Activated T-cell treated with anti-CD3 and anti-CD28 coated beads for 24 hours (primary cell): ENCODE data around the gene PLTP.
"Not testable (repeated sequence)": the region's sequence is repeated elsewhere in the genome, so short reads cannot be mapped to it uniquely, and the experiment has no call there.

ENCODE experiments used
- DNase-seq: peaks from one replicate; pipeline ENCODE4 v3.0.0-alpha.2; 2020; ENCODE audit warnings: low read depth

PLTP gene

GRCh38 chr20:45911486-45912343 is at the start of gene PLTP:
PLTP (minus strand) TSS chr20:45912155; CDS start chr20:45911452, 703 bp downstream.
- no peak for DNase-seq

- no peak for DNase-seq
Measured at GRCh38 chr20:45959956-45960630, 48.1 kb upstream of the PLTP start.

- DNase-seq, result no peak
Measured at GRCh38 chr20:45959126-45959525, 47.2 kb upstream of the PLTP start.

DNA sequence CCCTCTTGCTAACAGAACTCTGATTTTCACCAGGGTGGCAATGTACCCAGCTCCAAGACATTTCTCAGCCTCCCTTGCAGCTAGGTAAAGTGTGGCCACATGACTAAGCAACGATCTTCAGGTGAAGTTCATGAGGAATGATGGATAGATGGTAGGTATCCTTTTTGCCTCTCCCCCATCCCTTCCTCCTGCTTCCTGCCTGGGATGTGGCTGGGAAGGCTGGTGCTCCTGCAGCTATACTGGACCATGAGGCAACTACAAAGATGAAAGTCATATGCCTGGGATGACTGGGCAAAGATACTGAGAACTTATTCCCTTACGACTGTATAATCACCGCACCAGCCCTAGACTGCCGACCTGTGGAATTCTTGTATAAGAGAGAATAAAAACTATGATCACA is 46.6 kb upstream of the PLTP start:
- no peak for DNase-seq

DNA sequence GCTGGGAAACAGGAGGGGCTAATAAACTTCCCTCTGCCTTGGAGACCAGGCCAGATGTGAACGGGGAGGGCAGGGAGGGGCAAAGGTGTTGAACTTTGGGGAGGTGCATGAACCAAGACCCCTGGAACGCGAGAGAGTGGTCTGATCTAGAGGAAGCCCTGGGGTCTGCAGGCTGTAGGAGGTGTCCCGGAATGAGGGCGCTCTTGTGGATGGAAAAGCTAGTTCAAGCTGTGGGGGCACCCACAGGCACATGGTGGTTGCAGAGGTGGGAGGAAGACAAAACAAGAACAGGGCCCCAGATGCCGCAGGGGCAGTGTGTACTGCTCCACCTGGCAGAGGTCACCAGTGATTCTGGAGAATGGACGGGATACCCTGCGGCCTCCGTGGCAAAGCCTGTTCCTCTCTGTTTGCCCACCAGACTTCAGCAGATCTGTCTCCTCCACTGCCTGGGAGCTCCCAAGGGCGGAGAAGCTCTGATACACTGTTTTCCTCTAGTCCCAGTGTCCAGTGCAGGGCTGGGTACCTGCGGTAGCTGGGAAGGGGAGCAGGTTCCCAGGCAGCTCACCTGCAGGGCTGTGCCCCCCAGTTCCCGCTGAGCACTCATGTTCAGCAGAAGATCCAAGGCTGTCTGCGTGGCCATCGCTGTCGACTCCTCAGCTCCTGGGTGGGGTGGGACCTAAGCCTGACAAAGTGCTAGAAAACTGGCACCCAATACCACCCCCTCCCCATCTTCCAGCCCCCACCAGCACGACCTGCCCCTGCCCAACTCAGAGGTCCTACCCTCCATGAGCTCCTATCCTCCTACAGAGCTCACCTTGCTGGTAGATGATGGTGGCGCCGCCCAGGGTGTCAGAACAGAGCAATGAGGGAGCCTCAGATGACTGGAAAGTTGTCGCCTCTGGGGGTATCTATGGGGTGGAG is 45.3 kb upstream of the PLTP start:
- no peak for DNase-seq

DNA sequence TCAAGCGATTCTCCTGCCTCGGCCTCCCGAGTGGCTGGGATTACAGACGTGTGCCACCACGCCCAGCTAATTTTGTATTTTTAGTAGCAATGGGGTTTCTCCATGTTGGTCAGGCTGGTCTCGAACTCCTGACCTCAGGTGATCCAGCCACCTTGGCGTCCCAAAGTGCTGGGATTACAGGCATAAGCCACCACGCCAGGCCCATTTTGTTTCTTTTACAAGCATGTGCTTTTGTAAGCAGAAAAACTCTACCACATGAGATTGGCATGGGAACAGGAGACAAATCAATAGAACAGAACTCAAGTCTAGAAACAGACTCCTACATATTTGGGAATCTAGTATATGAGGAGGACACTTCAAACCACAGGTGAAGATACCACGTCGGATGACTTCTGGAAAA is 44.4 kb upstream of the PLTP start:
- not testable (repeated sequence) for DNase-seq

- DNase-seq, result no peak
Measured at GRCh38 chr20:45953672-45954071, 41.7 kb upstream of the PLTP start.

DNA sequence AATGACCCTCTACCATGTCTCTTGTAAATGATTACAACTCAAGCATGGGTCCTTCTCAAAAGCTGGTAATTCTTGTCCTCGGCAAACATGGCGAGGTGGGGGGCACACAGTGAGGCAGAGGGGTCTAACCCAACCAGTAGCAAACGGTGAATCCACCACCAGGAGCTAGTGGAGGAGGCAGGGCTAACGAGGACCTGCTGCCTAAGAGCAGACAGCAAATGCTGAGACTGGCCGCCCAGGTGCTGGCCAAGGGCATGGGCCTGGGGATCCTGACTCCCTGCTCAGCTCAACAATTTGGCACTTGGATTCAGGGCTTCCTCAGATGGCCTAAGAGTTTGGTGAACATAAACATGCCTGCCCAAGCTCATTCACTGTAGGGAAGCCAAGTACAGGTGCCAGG is 40.9 kb upstream of the PLTP start:
- no peak for DNase-seq

- DNase-seq, result no peak
Measured at GRCh38 chr20:45951925-45952834, 40.2 kb upstream of the PLTP start.

DNA sequence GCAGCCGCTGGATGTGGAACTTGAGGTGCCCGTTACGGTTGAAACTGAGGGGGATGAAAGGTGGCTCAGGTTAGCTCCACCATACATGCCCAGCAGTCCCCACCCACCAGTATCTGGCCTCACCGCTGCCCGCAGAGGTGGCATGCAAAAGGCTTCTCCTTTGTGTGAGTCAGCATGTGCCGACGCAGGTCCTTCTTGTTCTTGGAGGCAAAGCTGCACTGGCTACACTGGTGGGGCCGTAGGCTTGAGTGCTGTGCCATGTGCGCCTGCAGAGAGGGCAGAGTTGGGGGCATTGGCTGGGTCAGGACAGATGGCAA is 38.3 kb upstream of the PLTP start:
- DNase-seq, result no peak

GRCh38 chr20:45949542-45950329 is 37.8 kb upstream of the PLTP start:
- no peak for DNase-seq

DNA sequence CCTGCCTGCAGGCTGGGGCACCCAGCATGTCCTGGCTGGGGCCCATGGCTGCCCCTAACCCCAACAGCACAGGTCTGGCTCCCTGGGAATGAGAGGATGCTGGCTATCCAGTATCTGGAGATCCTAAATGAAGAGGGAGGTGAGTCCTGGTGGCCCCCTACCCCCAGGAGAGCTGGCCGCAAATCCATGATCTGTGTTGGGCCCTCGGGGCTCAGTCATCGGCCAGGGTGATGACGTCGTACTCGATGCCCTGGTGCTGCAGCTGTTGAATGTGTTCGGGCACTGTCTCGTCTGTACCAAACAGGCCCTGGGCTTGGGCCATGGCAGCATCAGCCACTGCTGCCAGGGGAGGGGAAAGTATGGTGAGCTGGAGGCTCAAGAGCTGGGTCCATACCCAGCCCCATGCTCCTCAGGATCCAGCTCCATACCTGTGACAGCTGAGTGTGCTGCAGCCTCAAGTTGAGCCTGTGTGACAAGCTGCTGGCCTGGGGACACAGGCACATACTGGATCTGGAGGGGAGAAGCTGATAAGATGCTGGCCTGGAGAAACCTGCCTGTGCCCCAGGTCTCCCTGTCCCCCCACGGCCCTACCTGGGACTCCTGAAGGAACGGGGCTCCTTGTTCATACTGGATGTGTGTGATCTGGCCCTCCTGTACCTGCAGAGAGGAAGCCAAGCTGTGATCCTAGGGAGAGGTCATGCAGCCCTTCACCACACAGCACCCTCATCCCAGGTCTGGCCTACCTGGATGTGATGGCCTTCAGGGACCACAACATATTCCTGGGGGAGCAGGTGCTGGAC is 37.0 kb upstream of the PLTP start:
- no peak for DNase-seq

DNA sequence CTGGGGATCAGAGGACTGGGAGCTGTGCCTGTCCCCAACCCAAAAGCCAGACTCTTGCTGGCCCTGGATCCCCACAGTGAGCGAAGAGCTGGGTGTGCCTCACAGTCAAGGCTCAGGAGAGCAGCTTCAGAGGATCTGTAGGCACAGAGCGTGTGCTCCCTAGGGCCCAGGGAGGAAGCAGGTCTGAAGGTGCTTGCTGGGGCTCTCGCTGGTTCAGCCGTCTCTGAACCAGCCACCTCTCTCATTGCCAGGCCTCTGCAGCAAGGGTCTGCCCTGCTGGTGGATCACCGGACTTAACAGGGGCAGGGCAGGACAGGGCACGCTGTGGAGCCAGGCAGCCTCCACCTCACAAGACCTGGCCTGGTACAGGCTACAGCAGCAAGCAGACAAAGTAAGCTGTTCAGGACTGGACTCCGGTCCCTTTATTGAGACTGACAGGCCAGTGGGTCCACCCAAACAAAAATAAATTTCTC is 36.3 kb upstream of the PLTP start:
- DNase-seq, result no peak

- no peak for DNase-seq
Measured at GRCh38 chr20:45947110-45947866, 35.3 kb upstream of the PLTP start.

- DNase-seq, result peak; percentile 23
Measured at GRCh38 chr20:45946149-45946970, 34.4 kb upstream of the PLTP start.

- DNase-seq, result no peak
Measured at GRCh38 chr20:45945678-45946148, 33.8 kb upstream of the PLTP start.

DNA sequence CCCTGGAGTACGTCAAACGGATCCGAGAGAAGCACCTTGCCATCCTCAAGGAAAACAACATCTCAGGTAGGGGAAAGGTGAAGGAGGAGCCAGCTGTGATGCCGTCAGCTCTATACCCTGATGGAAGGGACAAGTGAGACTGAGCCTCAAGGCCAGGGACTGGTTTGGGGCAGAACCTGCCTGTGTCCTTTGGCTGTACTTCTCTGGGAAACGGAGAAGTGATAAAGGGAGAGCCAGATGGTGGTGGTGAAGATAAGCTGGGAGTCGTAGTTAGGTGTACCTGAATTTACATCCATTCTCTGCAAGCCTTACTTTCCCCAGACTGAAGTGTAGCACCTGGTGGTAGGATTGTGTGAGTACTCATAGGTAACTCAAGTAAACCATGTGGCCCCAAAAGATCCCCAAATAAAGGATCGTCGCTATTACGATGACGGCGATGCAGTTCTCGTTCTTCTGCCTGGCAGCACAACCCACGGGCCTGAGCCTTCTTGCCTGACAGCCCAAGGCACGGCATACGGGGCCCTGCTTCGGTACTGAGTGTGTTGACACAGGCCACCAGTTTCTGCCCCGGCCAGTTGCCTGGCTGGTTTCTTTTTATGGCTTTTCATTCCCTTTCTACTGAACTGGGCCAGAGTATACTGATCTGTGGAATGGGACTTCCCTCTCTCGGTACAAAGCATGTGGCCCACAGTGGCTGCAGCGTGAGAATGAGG is 33.2 kb upstream of the PLTP start:
- no peak for DNase-seq
